ENCODE measurements around the gene SULT2B1. TPM values are rescaled to one million over a fixed set of nuclear protein-coding genes. Genes with fewer than 3 reads are reported as not detected.

SULT2B1 gene
- total and polyA plus RNA-seq, 4 experiments from 2014 or later = 0.13 TPM; not detected in 3

GRCh38 chr19:48608798-48609263 lies 56.9 kb downstream of the SULT2B1 start:
- peak; percentile 57 to 63 (median 60) for DNase-seq
- peaks cover 2 to 6% (median 5%) of the 10 kb centered on the region in 4 donors for H3K4me1 Mint-ChIP-seq
- ChIA-PET POLR2A (ENCODE audit: partially characterized antibody) (interaction anchor here (1.0 to 3.3 kb wide), 11 partner anchors 9 to 276 kb away, joined by 3 to 41 read pairs (median 4); partner anchors contain the start of genes RPL18, SPHK2, SYNGR4 and TMEM143), CTCF (ENCODE audit: partially characterized antibody) (interaction anchor here (0.6 to 6.7 kb wide), 23 partner anchors 9 to 1676 kb away, joined by 3 to 82 read pairs (median 4); partner anchors contain the start of genes CA11, RPL18 and SPHK2)
- H3K4me3 ChIP-seq (ENCODE audit: low read length in 2 of 2) = no peak overlapping the region
- peak overlapping the region in 5 of 7 donors; percentile 22 to 94 (median 73) for H3K27ac Mint-ChIP-seq
- H3K36me3 ChIP-seq (ENCODE audit: insufficient read depth, low read length) = no peaks in the 10 kb centered on the region
- H3K9me3 Mint-ChIP-seq = no peaks in the 10 kb centered on the region
- H3K27me3 ChIP-seq (ENCODE audit: insufficient read depth, low read length) = no peaks in the 10 kb centered on the region
- H3K27ac ChIP-seq (ENCODE audit: low read depth, low read length) = no peak overlapping the region
- intact Hi-C loops (cut with micrococcal nuclease) = loop anchor here (1.0 to 2.0 kb wide), 6 partner anchors 20 to 342 kb away; no protein-coding TSS in a partner anchor
- no peaks in the 10 kb centered on the region for H3K4me1 ChIP-seq (ENCODE audit: insufficient read depth, low read length)
- peak overlapping the region in 6 of 8 donors; percentile 24 to 73 (median 53) for H3K4me3 Mint-ChIP-seq
- H3K27me3 Mint-ChIP-seq = no peaks in the 10 kb centered on the region
- H3K9me3 ChIP-seq (ENCODE audit: control insufficient read depth in 1 of 2, low read length in 2 of 2) = no peaks in the 10 kb centered on the region
- H3K36me3 Mint-ChIP-seq = peaks cover 0 to 2% of the 10 kb centered on the region in 2 donors

- ChIA-PET POLR2A (ENCODE audit: partially characterized antibody) (interaction anchor here (0.6 to 3.3 kb wide), 9 partner anchors 8 to 288 kb away, joined by 3 to 41 read pairs (median 4); partner anchors contain the start of genes RPL18, SPHK2 and TMEM143), CTCF (ENCODE audit: partially characterized antibody) (interaction anchor here (0.7 to 6.7 kb wide), 16 partner anchors 8 to 1400 kb away, joined by 3 to 82 read pairs (median 4); partner anchors contain the start of genes CA11, RPL18 and SPHK2)
- Mint-ChIP-seq H3K27ac (no peak overlapping the region), H3K4me3 (no peak overlapping the region), H3K9me3 (no peaks in the 10 kb centered on the region), H3K4me1 (peaks cover 2 to 11% (median 5%) of the 10 kb centered on the region in 4 donors), H3K27me3 (no peaks in the 10 kb centered on the region), H3K36me3 (peaks cover 0 to 8% of the 10 kb centered on the region in 2 donors)
- no peak overlapping the region for H3K27ac ChIP-seq (ENCODE audit: low read depth, low read length)
- H3K4me3 ChIP-seq (ENCODE audit: low read length in 2 of 2) = no peak overlapping the region
- H3K36me3 ChIP-seq (ENCODE audit: insufficient read depth, low read length) = peaks cover 1% of the 10 kb centered on the region
- H3K4me1 ChIP-seq (ENCODE audit: insufficient read depth, low read length) = no peaks in the 10 kb centered on the region
- no peaks in the 10 kb centered on the region for H3K9me3 ChIP-seq (ENCODE audit: control insufficient read depth in 1 of 2, low read length in 2 of 2)
- DNase-seq = no peak
- intact Hi-C loops (cut with micrococcal nuclease) = loop anchor here (2.0 kb wide), 1 partner anchor 343 kb away; no protein-coding TSS in a partner anchor
- no peaks in the 10 kb centered on the region for H3K27me3 ChIP-seq (ENCODE audit: insufficient read depth, low read length)
These were observed 57.7 kb downstream of the SULT2B1 start for GRCh38 chr19:48609571-48610108.

- CTCF ChIA-PET (ENCODE audit: partially characterized antibody) = no interaction called here
- intact Hi-C loops (cut with micrococcal nuclease) = no loop called here
- H3K27ac Mint-ChIP-seq = peak overlapping the region in 1 of 7 donors; percentile 42
- no peaks in the 10 kb centered on the region for H3K27me3 ChIP-seq (ENCODE audit: insufficient read depth, low read length)
- no peaks in the 10 kb centered on the region for H3K27me3 Mint-ChIP-seq
- H3K36me3 ChIP-seq (ENCODE audit: insufficient read depth, low read length) = peaks cover 23% of the 10 kb centered on the region
- no peak overlapping the region for H3K27ac ChIP-seq (ENCODE audit: low read depth, low read length)
- no peak for DNase-seq
- H3K4me1 ChIP-seq (ENCODE audit: insufficient read depth, low read length) = peaks cover 12% of the 10 kb centered on the region
- peaks cover 16 to 24% of the 10 kb centered on the region in 2 donors for H3K36me3 Mint-ChIP-seq
- no peaks in the 10 kb centered on the region for H3K9me3 ChIP-seq (ENCODE audit: control insufficient read depth in 1 of 2, low read length in 2 of 2)
- POLR2A ChIA-PET (ENCODE audit: partially characterized antibody) = no interaction called here
- peaks cover 7 to 25% (median 15%) of the 10 kb centered on the region in 4 donors for H3K4me1 Mint-ChIP-seq
- no peak overlapping the region for H3K4me3 ChIP-seq (ENCODE audit: low read length in 2 of 2)
- no peak overlapping the region for H3K4me3 Mint-ChIP-seq
- peaks cover 0 to 2% (median 0%) of the 10 kb centered on the region in 8 donors for H3K9me3 Mint-ChIP-seq
These were observed 59.9 kb downstream of the SULT2B1 start for GRCh38 chr19:48611872-48612271.

GRCh38 chr19:48613024-48613851 lies 61.3 kb downstream of the SULT2B1 start:
- Mint-ChIP-seq H3K9me3 (peaks cover 0 to 2% (median 0%) of the 10 kb centered on the region in 8 donors), H3K27ac (peak overlapping the region in 3 of 7 donors; percentile 51 to 73 (median 64)), H3K36me3 (peaks cover 23 to 37% of the 10 kb centered on the region in 2 donors), H3K4me3 (peak overlapping the region in 1 of 8 donors; percentile 35), H3K4me1 (peaks cover 10 to 39% (median 25%) of the 10 kb centered on the region in 4 donors), H3K27me3 (no peaks in the 10 kb centered on the region)
- Histone ChIP-seq H3K27ac (ENCODE audit: low read depth, low read length) (no peak overlapping the region), H3K9me3 (ENCODE audit: control insufficient read depth in 1 of 2, low read length in 2 of 2) (no peaks in the 10 kb centered on the region), H3K4me3 (ENCODE audit: low read length in 2 of 2) (no peak overlapping the region), H3K36me3 (ENCODE audit: insufficient read depth, low read length) (peaks cover 35% of the 10 kb centered on the region), H3K4me1 (ENCODE audit: insufficient read depth, low read length) (peaks cover 25% of the 10 kb centered on the region), H3K27me3 (ENCODE audit: insufficient read depth, low read length) (no peaks in the 10 kb centered on the region)
- intact Hi-C loops (cut with micrococcal nuclease) = no loop called here
- CTCF ChIA-PET (ENCODE audit: partially characterized antibody) = no interaction called here
- no peak for DNase-seq
- POLR2A ChIA-PET (ENCODE audit: partially characterized antibody) = interaction anchor here (0.9 to 1.3 kb wide), 3 partner anchors 20 to 24 kb away, joined by 3 to 5 read pairs (median 4); no protein-coding TSS in a partner anchor

- Mint-ChIP-seq H3K4me1 (peaks cover 7 to 42% (median 25%) of the 10 kb centered on the region in 4 donors), H3K27ac (peak overlapping the region in 3 of 7 donors; percentile 51 to 73 (median 64)), H3K4me3 (peak overlapping the region in 1 of 8 donors; percentile 43), H3K27me3 (no peaks in the 10 kb centered on the region), H3K9me3 (peaks cover 0 to 2% (median 0%) of the 10 kb centered on the region in 8 donors), H3K36me3 (peaks cover 23 to 44% of the 10 kb centered on the region in 2 donors)
- no peak for DNase-seq
- Histone ChIP-seq H3K4me1 (ENCODE audit: insufficient read depth, low read length) (peaks cover 28% of the 10 kb centered on the region), H3K9me3 (ENCODE audit: control insufficient read depth in 1 of 2, low read length in 2 of 2) (no peaks in the 10 kb centered on the region), H3K36me3 (ENCODE audit: insufficient read depth, low read length) (peaks cover 35% of the 10 kb centered on the region), H3K27ac (ENCODE audit: low read depth, low read length) (no peak overlapping the region), H3K4me3 (ENCODE audit: low read length in 2 of 2) (no peak overlapping the region), H3K27me3 (ENCODE audit: insufficient read depth, low read length) (no peaks in the 10 kb centered on the region)
- intact Hi-C loops (cut with micrococcal nuclease) = no loop called here
- CTCF ChIA-PET (ENCODE audit: partially characterized antibody) = no interaction called here
- POLR2A ChIA-PET (ENCODE audit: partially characterized antibody) = interaction anchor here (0.9 to 5.6 kb wide), 6 partner anchors 10 to 32 kb away, joined by 3 to 70 read pairs (median 4); partner anchors contain the start of genes CA11 and DBP
These were observed 62.0 kb downstream of the SULT2B1 start for GRCh38 chr19:48613852-48614435.

DNA sequence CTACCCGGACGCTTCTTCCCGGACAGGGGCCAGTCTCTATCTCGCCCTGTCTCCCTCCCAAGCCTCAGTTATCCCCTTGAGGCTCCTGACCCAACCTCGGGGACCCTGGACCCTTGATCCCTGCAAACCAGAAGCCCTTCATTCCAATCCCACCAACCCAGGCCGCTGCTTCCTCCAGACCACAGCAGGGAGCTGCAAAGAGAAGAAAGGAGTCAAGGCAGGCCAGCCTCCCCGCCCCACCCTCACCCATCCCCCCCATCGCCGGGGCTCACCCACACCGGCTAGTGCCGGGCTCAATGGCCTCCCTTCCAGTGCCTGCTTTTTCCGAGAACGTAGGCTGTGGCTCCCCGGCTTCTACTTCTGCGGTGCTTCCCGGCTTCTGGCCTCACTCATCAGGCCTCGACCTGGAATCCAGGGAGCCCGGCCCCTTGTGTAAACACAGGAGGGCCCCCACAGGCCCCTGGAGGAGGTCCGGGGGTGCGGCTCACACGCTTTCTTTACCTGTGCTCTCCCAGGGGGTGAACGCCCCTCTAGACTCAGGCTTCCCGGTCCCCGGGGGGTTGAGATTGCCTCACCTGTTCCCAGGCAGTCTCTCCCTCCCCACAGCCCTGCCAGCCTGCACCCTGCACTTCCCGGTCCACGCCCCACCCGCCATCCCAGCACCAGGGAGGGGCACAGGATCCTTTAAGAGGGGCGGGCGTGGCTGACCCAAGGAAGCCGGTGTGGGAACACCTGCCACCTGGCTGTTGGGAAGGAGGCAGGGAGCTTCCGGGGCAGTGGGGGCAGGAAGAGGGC lies 62.7 kb downstream of the SULT2B1 start, which contains the start of gene FAM83E:
Gene FAM83E, minus strand, starts transcription at position 641 of the 795 bp plus-strand sequence. CDS start 1,704 bp downstream, outside the sequence.
- no peaks in the 10 kb centered on the region for H3K27me3 ChIP-seq (ENCODE audit: insufficient read depth, low read length)
- intact Hi-C loops (cut with micrococcal nuclease) = loop anchor here (5.0 kb wide), 1 partner anchor 98 kb away; no protein-coding TSS in a partner anchor
- DNase-seq = no peak
- H3K9me3 Mint-ChIP-seq = peaks cover 0 to 2% (median 0%) of the 10 kb centered on the region in 8 donors
- CTCF ChIA-PET (ENCODE audit: partially characterized antibody) = interaction anchor here (2.0 kb wide), 1 partner anchor 26 kb away, joined by 8 read pairs; no protein-coding TSS in a partner anchor
- H3K36me3 Mint-ChIP-seq = peaks cover 23 to 51% of the 10 kb centered on the region in 2 donors
- H3K4me3 ChIP-seq (ENCODE audit: low read length in 2 of 2) = no peak within 1 kb of the TSS
- H3K4me1 Mint-ChIP-seq = peaks cover 10 to 48% (median 28%) of the 10 kb centered on the region in 4 donors
- H3K4me1 ChIP-seq (ENCODE audit: insufficient read depth, low read length) = peaks cover 31% of the 10 kb centered on the region
- H3K9me3 ChIP-seq (ENCODE audit: control insufficient read depth in 1 of 2, low read length in 2 of 2) = no peaks in the 10 kb centered on the region
- POLR2A ChIA-PET (ENCODE audit: partially characterized antibody) = interaction anchor here (0.9 to 5.6 kb wide), 7 partner anchors 9 to 32 kb away, joined by 3 to 70 read pairs (median 4); partner anchors contain the start of genes CA11 and DBP
- H3K36me3 ChIP-seq (ENCODE audit: insufficient read depth, low read length) = peaks cover 35% of the 10 kb centered on the region
- peak within 1 kb of the TSS in 2 of 7 donors; percentile 35 to 51 for H3K27ac Mint-ChIP-seq
- H3K27ac ChIP-seq (ENCODE audit: low read depth, low read length) = no peak within 1 kb of the TSS
- no peaks in the 10 kb centered on the region for H3K27me3 Mint-ChIP-seq
- peak within 1 kb of the TSS in 4 of 8 donors; percentile 12 to 43 (median 32) for H3K4me3 Mint-ChIP-seq
